Stomach (tissue), 9 donors: Measurements from ENCODE around the gene PSEN1. TPM values are rescaled to one million over a fixed set of nuclear protein-coding genes. Genes with fewer than 3 reads are reported as not detected.

ENCODE experiments used
- DNase-seq, 2 donors: peaks; one replicate each; pipeline versions ENCODE4 v3.0.0 to v3.0.0-alpha.2; 2013 to 2019
- H3K27ac ChIP-seq, 5 donors: fragments of 200-600 bp in 4 of 5; sonication (generic) in 4 of 5; one replicate each; pipeline ENCODE4 v1.5.1; 2013 to 2019; ENCODE audit warnings: mild to moderate bottlenecking in 1 of 5, moderate library complexity in 1 of 5
- H3K27me3 ChIP-seq, 3 donors: fragments of 200-600 bp; sonication (generic); one replicate each; pipeline ENCODE4 v1.5.1; 2017 to 2019; ENCODE audit warnings: mixed run types in 1 of 3
- H3K36me3 ChIP-seq, 4 donors: fragments of 200-600 bp; sonication (generic); 1 replicate in 3 of 4; 2 replicates in 1 of 4; pipeline ENCODE4 v1.5.1; 2016 to 2019
- H3K4me1 ChIP-seq, 4 donors: fragments of 200-600 bp; sonication (generic); one replicate each; pipeline ENCODE4 v1.5.1; 2016 to 2019
- H3K4me3 ChIP-seq, 4 donors: fragments of 200-600 bp; sonication (generic) in 3 of 4; one replicate each; pipeline ENCODE4 v1.5.1; 2016 to 2019; ENCODE audit warnings: mild to moderate bottlenecking in 1 of 4
- H3K9me3 ChIP-seq, 4 donors: fragments of 200-600 bp; sonication (generic); one replicate each; pipeline ENCODE4 v1.5.1; 2016 to 2019
- CTCF ChIP-seq, 7 experiments: fragments of 450-650 bp in 4 of 7; fragments of 200-600 bp in 3 of 7; sonication (generic) in 3 of 7; IDR thresholded peaks; one replicate each; pipeline ENCODE4 v1.5.1; 2016 to 2019; ENCODE audit warnings: antibody characterized with exemption in 7 of 7, control low read depth in 2 of 7, mild to moderate bottlenecking in 1 of 7
- EP300 ChIP-seq: sonication (generic); formaldehyde crosslinking; IDR thresholded peaks from one replicate; pipeline ENCODE4 v1.6.1; 2017; ENCODE audit warnings: antibody characterized with exemption
- POLR2A ChIP-seq, 4 donors: fragments of 450-650 bp; IDR thresholded peaks; one replicate each; pipeline ENCODE4 v1.6.1; 2016; ENCODE audit warnings: antibody characterized with exemption in 4 of 4, control low read depth in 2 of 4, mild to moderate bottlenecking in 1 of 4, moderate library complexity in 1 of 4
- POLR2AphosphoS5 ChIP-seq, 3 donors: sonication (generic); formaldehyde crosslinking; IDR thresholded peaks; one replicate each; pipeline ENCODE4 v1.6.1; 2016; ENCODE audit warnings: antibody characterized with exemption in 3 of 3
- WGBS, 5 donors: extraction: QIAGEN DNeasy Blood & Tissue Kit in 3 of 5; methylation state at CpG; one replicate each; pipeline versions ENCODE4 v1.1.5 to v1.1.7; 2013 to 2018; 5-methylcytosine and 5-hydroxymethylcytosine counted together
- intact Hi-C: fragments of 100-400 bp; cut with DNase I; formaldehyde crosslinking; loops from one replicate; pipeline ENCODE4 v1.15.1; 2023; ENCODE audit warnings: low total_unique reads
- polyA plus RNA-seq, 3 donors: library from polyadenylated mRNA; stranded (reverse); fragments of 200-250 nt; gene quantifications; one replicate each; pipeline ENCODE4 v1.2.3, GENCODE V29; 2013
- total RNA-seq, 5 donors: library from RNA; depleted of rRNA; stranded (reverse); fragments of >200 nt; gene quantifications; one replicate each; pipeline versions ENCODE4 v1.1.0 to v1.2.3, GENCODE V29; 2014 to 2016
- donor health status: healthy with polysubstance abuse.
- donor health status: Bipolar disorder and iron deficiency.
- donor health status: healthy.

Gene PSEN1
- total and polyA plus RNA-seq, 8 donors: 5.8 to 89.8 (median 18.7) TPM

GRCh38 chr14:73100334-73100733, 36.0 kb upstream of the PSEN1 start:
- H3K9me3 ChIP-seq: no peaks in the 10 kb centered on the region
- WGBS, 5 donors: 86 to 92% (median 88%) methylated on average over 4 of the region's 4 CpGs
- peaks cover 0 to 5% (median 0%) of the 10 kb centered on the region in 4 donors for H3K4me1 ChIP-seq
- TF ChIP-seq EP300 (no peak), POLR2AphosphoS5 (IDR thresholded peaks at IDR 0.05) (no peak), CTCF (IDR thresholded peaks at IDR 0.05) (no peak), POLR2A (IDR thresholded peaks at IDR 0.05) (no peak)
- no peak overlapping the region for H3K27ac ChIP-seq
- peaks cover 32 to 100% (median 99%) of the 10 kb centered on the region in 4 donors for H3K36me3 ChIP-seq
- no peak for DNase-seq
- intact Hi-C loops: no loop called here
- no peaks in the 10 kb centered on the region for H3K27me3 ChIP-seq
- no peak overlapping the region for H3K4me3 ChIP-seq

- no peak for TF ChIP-seq EP300
- no peak for TF ChIP-seq POLR2A (IDR thresholded peaks at IDR 0.05)
- no peak for TF ChIP-seq CTCF (IDR thresholded peaks at IDR 0.05)
- TF ChIP-seq POLR2AphosphoS5 (IDR thresholded peaks at IDR 0.05): no peak
- no peak overlapping the region for H3K27ac ChIP-seq
- DNase-seq: no peak
- H3K27me3 ChIP-seq: no peaks in the 10 kb centered on the region
- H3K9me3 ChIP-seq: no peaks in the 10 kb centered on the region
- 96 to 98% (median 97%) methylated on average over 27 of the region's 27 CpGs for WGBS, 5 donors
- no peak overlapping the region for H3K4me3 ChIP-seq
- H3K4me1 ChIP-seq: peaks cover 0 to 5% (median 0%) of the 10 kb centered on the region in 4 donors
- H3K36me3 ChIP-seq: peaks cover 34 to 100% (median 99%) of the 10 kb centered on the region in 4 donors
- intact Hi-C loops: no loop called here
Observed at GRCh38 chr14:73102806-73103497, 33.4 kb upstream of the PSEN1 start.

GRCh38 chr14:73105050-73105449, 31.3 kb upstream of the PSEN1 start:
- H3K4me1 ChIP-seq: peaks cover 0 to 5% (median 0%) of the 10 kb centered on the region in 4 donors
- H3K27ac ChIP-seq: no peak overlapping the region
- H3K9me3 ChIP-seq: no peaks in the 10 kb centered on the region
- no peaks in the 10 kb centered on the region for H3K27me3 ChIP-seq
- intact Hi-C loops: no loop called here
- H3K4me3 ChIP-seq: no peak overlapping the region
- WGBS, 5 donors: 28 to 55% (median 34%) methylated on average over 3 of the region's 3 CpGs
- TF ChIP-seq EP300: no peak
- TF ChIP-seq POLR2AphosphoS5 (IDR thresholded peaks at IDR 0.05): no peak
- TF ChIP-seq POLR2A (IDR thresholded peaks at IDR 0.05): no peak
- no peak for TF ChIP-seq CTCF (IDR thresholded peaks at IDR 0.05)
- peaks cover 49 to 100% (median 99%) of the 10 kb centered on the region in 4 donors for H3K36me3 ChIP-seq
- no peak for DNase-seq

- no peaks in the 10 kb centered on the region for H3K9me3 ChIP-seq
- no peak for DNase-seq
- intact Hi-C loops: no loop called here
- no peak for TF ChIP-seq POLR2AphosphoS5 (IDR thresholded peaks at IDR 0.05)
- no peak for TF ChIP-seq EP300
- no peak for TF ChIP-seq POLR2A (IDR thresholded peaks at IDR 0.05)
- TF ChIP-seq CTCF (IDR thresholded peaks at IDR 0.05): no peak
- 93 to 98% (median 96%) methylated on average over 16 of the region's 16 CpGs for WGBS, 5 donors
- no peak overlapping the region for H3K4me3 ChIP-seq
- H3K36me3 ChIP-seq: peaks cover 50 to 100% (median 99%) of the 10 kb centered on the region in 4 donors
- H3K27ac ChIP-seq: no peak overlapping the region
- peaks cover 0 to 5% (median 0%) of the 10 kb centered on the region in 4 donors for H3K4me1 ChIP-seq
- H3K27me3 ChIP-seq: no peaks in the 10 kb centered on the region
Observed at GRCh38 chr14:73105727-73106126, 30.6 kb upstream of the PSEN1 start.
